ENCODE data around the gene LRRC28. TPM values are rescaled to one million over a fixed set of nuclear protein-coding genes. Genes with fewer than 3 reads are reported as not detected.

Gene LRRC28
- total and polyA plus RNA-seq, 2 of the 4 experiments (the other 2 are of a cell fraction) = 12.7 to 21.1 TPM

DNA sequence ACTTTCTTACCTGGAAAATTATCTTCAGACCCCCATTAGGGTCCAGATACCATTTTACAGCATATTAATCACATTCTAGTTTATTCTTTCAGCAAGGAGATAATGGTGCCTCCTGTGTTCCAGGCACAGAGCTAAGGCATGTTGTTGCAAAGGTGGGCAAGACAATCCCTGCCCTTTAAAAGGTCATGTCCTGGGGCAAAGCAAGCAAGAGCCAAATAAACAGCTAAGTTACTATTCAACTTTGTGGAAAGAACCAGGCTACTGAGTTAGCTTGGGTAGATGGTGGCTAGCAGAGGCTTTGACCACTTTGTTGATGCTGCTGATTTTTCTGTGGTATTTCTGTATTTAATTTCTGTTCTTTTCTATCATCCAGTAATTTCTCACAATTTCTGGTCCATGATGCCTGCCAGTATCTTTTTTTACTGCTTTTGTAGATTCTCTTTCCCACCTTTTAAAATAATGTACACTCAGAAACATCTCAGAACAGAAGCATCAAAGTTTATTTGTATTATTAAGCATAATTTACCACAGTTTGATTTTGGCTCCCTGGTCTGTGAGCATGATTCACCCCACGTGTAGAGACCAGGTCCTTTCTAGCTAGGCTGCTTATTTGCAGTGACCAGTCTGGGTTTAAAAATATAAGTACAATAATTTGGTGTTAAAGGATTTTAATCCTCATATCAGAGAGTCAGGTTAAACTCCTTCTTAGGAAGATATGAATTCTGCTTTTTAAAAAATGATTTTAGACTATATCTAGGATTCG, 71.5 kb downstream of the LRRC28 start (continued):
- TF ChIP-seq MAFK (IDR thresholded peaks at IDR 0.05; ENCODE audit: low read depth, low read length) (no peak), FOS (IDR thresholded peaks at IDR 0.05; ENCODE audit: low read depth, low read length) (no peak)

DNA sequence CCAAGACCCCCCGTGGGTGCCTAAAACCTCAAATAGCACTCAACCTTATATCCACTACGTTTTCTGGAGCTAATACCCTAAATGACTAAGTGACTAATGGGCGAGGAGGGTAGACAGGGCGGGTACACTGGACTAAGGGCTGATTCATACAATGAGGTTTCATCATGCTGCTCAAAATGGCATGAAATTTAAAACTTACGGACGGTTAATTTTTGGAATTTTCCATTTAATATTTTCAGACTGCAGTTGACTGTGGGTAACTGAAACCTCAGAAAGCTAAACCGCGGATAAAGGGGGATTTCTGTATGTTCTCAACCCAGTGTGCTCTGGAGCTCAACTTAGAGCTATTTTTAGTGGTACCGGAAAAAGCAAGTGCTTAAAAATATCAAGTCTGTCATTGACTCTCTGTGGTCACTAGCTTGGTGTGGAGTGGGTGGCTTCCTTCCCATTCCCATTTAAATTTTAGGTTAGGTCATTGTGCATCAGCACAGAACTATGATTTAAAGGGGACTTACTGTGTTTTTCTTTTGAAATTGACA, 72.9 kb downstream of the LRRC28 start:
- peak overlapping the region; percentile 67 for H3K14ac ChIP-seq (replicated peaks; ENCODE audit: low read depth, low read length)
- WGBS, 2 experiments (ENCODE audit: extremely low coverage in 2 of 2, insufficient read length in 1 of 2) = no CpG with 5 or more reads among the region's 9 CpGs
- H3K23ac ChIP-seq (ENCODE audit: low read depth, low read length) = peak overlapping the region; percentile 69; the same call in 1 of the 2 replicates
- H3K79me1 ChIP-seq (ENCODE audit: low read depth in 1 of 2, low read length in 2 of 2) = no peaks in the 10 kb centered on the region
- peak overlapping the region; percentile 56; the same call in 1 of the 2 replicates for H3K18ac ChIP-seq (ENCODE audit: low read depth, low read length)
- CTCF ChIA-PET = interaction anchor here (0.8 to 1.3 kb wide), 4 partner anchors 11 to 380 kb away, joined by 3 to 5 read pairs (median 4); no protein-coding TSS in a partner anchor
- intact Hi-C loops (cut with micrococcal nuclease) (no loop called here), in situ Hi-C loops (cut with MboI; ENCODE audit: low sequenced_read_pairs) (no loop called here), dilution Hi-C loops (cut with HindIII; ENCODE audit: low sequenced_read_pairs, unreplicated experiment) (no loop called here)
- peak overlapping the region; percentile 39; the same call in 1 of the 3 replicates for H2BK15ac ChIP-seq (ENCODE audit: low read depth, low read length)
- peak overlapping the region; percentile 85; the same call in 1 of the 2 replicates for H2BK20ac ChIP-seq (ENCODE audit: low read depth, low read length)
- ATAC-seq (ENCODE audit: low read depth) = peak; percentile 94
- no peaks in the 10 kb centered on the region for H3K36me3 ChIP-seq (ENCODE audit: control insufficient read depth, insufficient read depth, low read length)
- peak; percentile 83 for DNase-seq
- no peak overlapping the region for H3K9ac ChIP-seq (ENCODE audit: low read depth, low read length)
- H3K56ac ChIP-seq (ENCODE audit: extremely low read depth, insufficient read depth, low read length) = peak overlapping the region; percentile 76
- no peak overlapping the region for H2AK9ac ChIP-seq (replicated peaks; ENCODE audit: low read depth, low read length, poor library complexity)
- peak overlapping the region in 1 of 2 experiments; percentile 71; a peak in 2 of 4 replicates for H4K8ac ChIP-seq (ENCODE audit: low read depth in 2 of 2, low read length in 2 of 2)
- no peaks in the 10 kb centered on the region; the same call in 1 of the 2 replicates for H3K9me3 ChIP-seq (ENCODE audit: control insufficient read depth, insufficient read depth, low read length)
- peak overlapping the region; percentile 82; the same call in 1 of the 2 replicates for H3K4me2 ChIP-seq (ENCODE audit: low read depth, low read length)
- H3K4me1 ChIP-seq (ENCODE audit: control insufficient read depth, insufficient read depth, low read length) = peaks cover 5% of the 10 kb centered on the region
- peak overlapping the region; percentile 84 for H2BK120ac ChIP-seq (ENCODE audit: low read depth, low read length)
- peak overlapping the region; percentile 19 for H4K91ac ChIP-seq (ENCODE audit: insufficient read depth, low read depth, low read length)
- BruUV-seq (replicated peaks) = no TSS peak
- POLR2A ChIA-PET (ENCODE audit: unreplicated experiment) = no interaction called here
- H3K9me1 ChIP-seq (ENCODE audit: insufficient read depth, low read length) = no peaks in the 10 kb centered on the region
- H2AFZ ChIP-seq (replicated peaks; ENCODE audit: low read length, poor library complexity) = peak overlapping the region; percentile 29
- H4K20me1 ChIP-seq (ENCODE audit: insufficient read depth, low read length) = no peaks in the 10 kb centered on the region
- peak overlapping the region; percentile 42; the same call in 1 of the 2 replicates for H4K5ac ChIP-seq (ENCODE audit: low read depth, low read length)
- H3K27me3 ChIP-seq (ENCODE audit: control insufficient read depth, insufficient read depth, low read length) = no peaks in the 10 kb centered on the region
- H3K4me3 ChIP-seq (ENCODE audit: insufficient read depth, low read depth, low read length) = peak overlapping the region; percentile 36; the same call in 1 of the 2 replicates
- H3K4ac ChIP-seq (ENCODE audit: low read depth, low read length) = peak overlapping the region; percentile 58; the same call in 1 of the 2 replicates
- no peak overlapping the region; the same call in 1 of the 2 replicates for H3K27ac ChIP-seq (ENCODE audit: insufficient read depth, low read length)
- peak overlapping the region; percentile 17; the same call in 1 of the 2 replicates for H2AK5ac ChIP-seq (ENCODE audit: low read depth, low read length)
- peak overlapping the region; percentile 53 for H2BK5ac ChIP-seq (ENCODE audit: low read depth, low read length, poor library complexity, severe bottlenecking)
- TF ChIP-seq CHD1 (IDR thresholded peaks at IDR 0.05; ENCODE audit: low read depth, low read length) (no peak), FOS (IDR thresholded peaks at IDR 0.05; ENCODE audit: low read depth, low read length) (peak; percentile 62), MXI1 (IDR thresholded peaks at IDR 0.05; ENCODE audit: borderline replicate concordance, low read depth, low read length) (no peak), CEBPB (IDR thresholded peaks at IDR 0.05; ENCODE audit: low read depth, low read length) (peak; percentile 80), RCOR1 (IDR thresholded peaks at IDR 0.05; ENCODE audit: insufficient replicate concordance, low read length) (no peak), BHLHE40 (IDR thresholded peaks at IDR 0.05; ENCODE audit: low read depth, low read length) (no peak), NFE2L2 (IDR thresholded peaks at IDR 0.05; ENCODE audit: low read depth, low read length) (no peak), MAZ (IDR thresholded peaks at IDR 0.05; ENCODE audit: borderline replicate concordance, low read depth, low read length) (0 out of 2 replicates have a peak, but pooled peaks have one; percentile 7), ELK1 (IDR thresholded peaks at IDR 0.05; ENCODE audit: borderline replicate concordance, low read depth, low read length) (no peak), SMC3 (IDR thresholded peaks at IDR 0.05; ENCODE audit: low read depth, low read length) (no peak), POLR2A (IDR thresholded peaks at IDR 0.05; ENCODE audit: low read depth, low read length) (no peak), MAFK (IDR thresholded peaks at IDR 0.05; ENCODE audit: low read depth, low read length) (no peak)
- TF ChIP-seq, protein P1, sequence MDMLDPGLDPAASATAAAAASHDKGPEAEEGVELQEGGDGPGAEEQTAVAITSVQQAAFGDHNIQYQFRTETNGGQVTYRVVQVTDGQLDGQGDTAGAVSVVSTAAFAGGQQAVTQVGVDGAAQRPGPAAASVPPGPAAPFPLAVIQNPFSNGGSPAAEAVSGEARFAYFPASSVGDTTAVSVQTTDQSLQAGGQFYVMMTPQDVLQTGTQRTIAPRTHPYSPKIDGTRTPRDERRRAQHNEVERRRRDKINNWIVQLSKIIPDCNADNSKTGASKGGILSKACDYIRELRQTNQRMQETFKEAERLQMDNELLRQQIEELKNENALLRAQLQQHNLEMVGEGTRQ (IDR thresholded peaks at IDR 0.05; ENCODE audit: low read depth, low read length) = no peak
